ENCODE data around the gene CA5A.
"Not testable (repeated sequence)": the region's sequence is repeated elsewhere in the genome, so short reads cannot be mapped to it uniquely, and the experiment has no call there.

Gene CA5A

GRCh38 chr16:87919681-87919994 lies 16.7 kb downstream of the CA5A start:
- no peak for DNase-seq (ENCODE audit: low read depth in 1 of 2, low spot score in 1 of 2)
- no peak for TF ChIP-seq JUND (IDR thresholded peaks at IDR 0.05; ENCODE audit: low read depth)
- in situ Hi-C loops (cut with HindIII; ENCODE audit: low pct_unique_long_range_greater_than_20kb, low sequenced_read_pairs), result no loop called here

DNA sequence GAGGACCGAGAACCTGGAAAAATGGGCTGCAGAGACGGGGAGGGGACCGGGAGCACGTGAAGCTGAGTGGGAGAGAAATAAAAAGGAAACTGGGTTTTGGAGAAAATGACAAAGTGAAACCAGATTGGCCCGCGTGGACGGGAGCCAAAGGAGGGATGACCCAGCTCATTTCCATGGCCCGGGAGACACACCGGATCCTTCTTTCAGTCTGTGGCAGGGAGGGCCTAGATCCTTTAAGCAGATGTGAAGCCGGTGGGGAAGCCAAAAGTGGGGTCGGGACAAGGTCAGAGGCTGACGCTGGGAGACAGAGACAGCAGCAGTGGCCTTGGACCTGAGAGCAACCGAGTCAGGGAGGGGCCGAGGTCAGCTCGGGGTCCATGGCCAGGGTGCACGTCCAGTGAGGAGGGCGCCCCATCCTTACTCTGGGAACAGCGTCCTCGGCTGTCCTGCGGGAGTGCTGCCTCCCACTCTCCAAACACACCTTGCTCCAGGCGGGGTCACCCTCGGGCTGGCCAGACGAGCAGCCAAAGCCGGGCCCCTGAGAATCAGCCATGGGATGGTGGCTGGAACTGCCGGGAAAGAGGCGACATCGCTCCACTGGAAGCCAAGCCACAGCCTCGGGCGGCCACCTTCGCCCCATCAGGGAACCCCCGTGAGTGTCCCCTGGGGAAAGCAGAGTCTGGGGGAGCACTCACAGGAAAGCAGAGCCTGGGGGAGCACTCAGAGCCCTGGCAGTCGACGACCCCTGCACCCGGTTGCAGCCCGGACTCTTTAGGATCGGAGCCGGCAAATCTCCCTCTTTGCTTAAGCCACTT lies 17.3 kb downstream of the CA5A start:
- no peak for TF ChIP-seq JUND (IDR thresholded peaks at IDR 0.05; ENCODE audit: low read depth)
- in situ Hi-C loops (cut with HindIII; ENCODE audit: low pct_unique_long_range_greater_than_20kb, low sequenced_read_pairs), result no loop called here
- no peak for DNase-seq (ENCODE audit: low read depth in 1 of 2, low spot score in 1 of 2)

DNA sequence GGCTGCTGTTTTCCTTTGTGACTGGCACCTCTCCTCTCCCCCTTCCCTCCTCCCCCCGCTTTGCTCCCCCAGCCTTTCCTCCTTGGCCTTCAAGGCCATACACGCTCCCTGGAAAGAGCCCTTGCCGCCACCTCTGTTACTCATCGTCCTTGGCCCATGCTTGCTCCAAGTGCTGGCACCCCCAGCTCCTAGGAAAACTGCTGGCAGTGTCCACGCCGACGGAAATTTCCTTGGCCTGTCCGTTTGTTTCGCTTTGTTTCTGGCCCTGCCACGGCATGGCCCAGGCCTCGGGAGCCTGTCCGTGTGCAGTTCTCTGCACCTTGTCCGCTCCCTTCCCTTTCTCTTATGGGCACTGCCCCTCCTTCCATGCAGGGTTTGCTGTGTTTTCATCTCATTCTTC lies 18.0 kb downstream of the CA5A start:
- no peak for DNase-seq (ENCODE audit: low read depth in 1 of 2, low spot score in 1 of 2)
- no peak for TF ChIP-seq JUND (IDR thresholded peaks at IDR 0.05; ENCODE audit: low read depth)
- in situ Hi-C loops (cut with HindIII; ENCODE audit: low pct_unique_long_range_greater_than_20kb, low sequenced_read_pairs), result no loop called here

DNA sequence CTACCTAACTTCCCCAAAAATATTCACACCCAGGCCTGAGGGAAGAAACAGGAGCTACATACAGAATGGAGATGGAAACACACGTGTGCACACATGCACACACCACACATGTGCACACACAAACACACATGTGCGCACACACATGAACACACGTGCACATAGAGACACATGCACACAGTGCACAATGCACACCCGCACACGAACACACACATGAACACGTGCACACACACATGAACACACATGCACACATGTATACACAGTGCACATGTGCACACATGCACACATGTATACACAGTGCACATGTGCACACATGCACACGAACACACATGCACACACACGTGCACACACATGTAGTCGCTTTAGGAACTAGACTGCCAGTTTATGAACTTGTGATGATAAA lies 18.8 kb downstream of the CA5A start:
- no peak for TF ChIP-seq JUND (IDR thresholded peaks at IDR 0.05; ENCODE audit: low read depth)
- DNase-seq (ENCODE audit: low read depth in 1 of 2, low spot score in 1 of 2), result no peak
- in situ Hi-C loops (cut with HindIII; ENCODE audit: low pct_unique_long_range_greater_than_20kb, low sequenced_read_pairs), result no loop called here

- in situ Hi-C loops (cut with HindIII; ENCODE audit: low pct_unique_long_range_greater_than_20kb, low sequenced_read_pairs), result no loop called here
- TF ChIP-seq JUND (IDR thresholded peaks at IDR 0.05; ENCODE audit: low read depth), result no peak
- no peak for DNase-seq (ENCODE audit: low read depth in 1 of 2, low spot score in 1 of 2)
Measured at GRCh38 chr16:87914812-87915211, 21.5 kb downstream of the CA5A start.

DNA sequence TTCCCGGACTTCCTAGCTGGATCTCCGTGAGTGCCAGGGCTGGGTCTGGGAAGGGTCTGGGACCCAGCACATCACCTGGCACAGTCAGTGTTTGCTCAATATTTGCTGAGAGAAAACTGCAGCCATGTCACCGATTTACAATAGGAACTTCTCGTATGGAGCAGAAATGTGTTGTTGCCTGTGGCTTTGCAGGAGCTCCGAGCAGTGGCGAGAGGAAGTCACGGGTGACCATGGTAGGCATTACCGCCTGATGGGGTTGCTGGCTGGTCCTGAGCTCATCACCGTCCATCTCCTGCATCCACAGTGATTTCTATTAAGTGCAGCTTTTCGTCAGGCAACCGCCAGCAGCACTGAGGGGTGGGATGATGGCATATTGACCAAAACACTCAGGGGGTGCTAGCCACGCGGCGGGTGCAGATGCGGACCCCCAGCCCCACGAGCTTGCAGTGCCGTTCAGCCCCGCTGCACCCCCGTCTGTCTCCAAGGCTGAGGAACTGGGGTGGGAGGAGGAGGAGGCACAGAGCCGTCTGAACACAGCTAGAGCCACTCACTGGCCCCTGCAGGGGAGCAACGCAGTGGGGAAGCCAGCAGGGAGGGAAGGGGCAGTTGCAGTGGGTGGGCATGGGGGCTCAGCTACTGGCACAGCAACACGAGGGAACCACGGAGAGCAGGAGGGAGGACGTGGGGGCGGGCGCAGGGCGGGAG lies 22.2 kb downstream of the CA5A start:
- in situ Hi-C loops (cut with HindIII; ENCODE audit: low pct_unique_long_range_greater_than_20kb, low sequenced_read_pairs); DNase-seq (ENCODE audit: low read depth in 1 of 2, low spot score in 1 of 2): not testable (repeated sequence)

DNA sequence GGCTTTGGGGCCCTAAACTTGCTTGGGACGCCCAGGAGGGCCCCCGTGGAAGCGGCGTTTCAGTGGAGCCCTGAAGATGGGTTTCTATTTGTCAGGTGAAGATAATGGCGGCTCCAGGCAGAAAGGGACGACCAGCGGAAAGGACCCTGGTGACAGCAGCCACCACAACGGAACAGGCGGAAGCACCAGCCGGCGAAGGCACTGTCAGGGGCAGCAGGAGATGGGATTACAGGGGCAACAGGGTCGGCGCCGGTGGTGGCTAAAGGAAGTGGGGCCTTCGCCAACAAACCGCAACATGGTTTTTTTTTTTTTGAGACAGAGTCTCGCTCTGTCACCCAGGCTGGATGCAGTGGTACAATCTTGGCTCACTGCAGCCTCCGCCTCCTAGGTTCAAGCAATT lies 23.6 kb downstream of the CA5A start:
- in situ Hi-C loops (cut with HindIII; ENCODE audit: low pct_unique_long_range_greater_than_20kb, low sequenced_read_pairs); DNase-seq (ENCODE audit: low read depth in 1 of 2, low spot score in 1 of 2): not testable (repeated sequence)

DNA sequence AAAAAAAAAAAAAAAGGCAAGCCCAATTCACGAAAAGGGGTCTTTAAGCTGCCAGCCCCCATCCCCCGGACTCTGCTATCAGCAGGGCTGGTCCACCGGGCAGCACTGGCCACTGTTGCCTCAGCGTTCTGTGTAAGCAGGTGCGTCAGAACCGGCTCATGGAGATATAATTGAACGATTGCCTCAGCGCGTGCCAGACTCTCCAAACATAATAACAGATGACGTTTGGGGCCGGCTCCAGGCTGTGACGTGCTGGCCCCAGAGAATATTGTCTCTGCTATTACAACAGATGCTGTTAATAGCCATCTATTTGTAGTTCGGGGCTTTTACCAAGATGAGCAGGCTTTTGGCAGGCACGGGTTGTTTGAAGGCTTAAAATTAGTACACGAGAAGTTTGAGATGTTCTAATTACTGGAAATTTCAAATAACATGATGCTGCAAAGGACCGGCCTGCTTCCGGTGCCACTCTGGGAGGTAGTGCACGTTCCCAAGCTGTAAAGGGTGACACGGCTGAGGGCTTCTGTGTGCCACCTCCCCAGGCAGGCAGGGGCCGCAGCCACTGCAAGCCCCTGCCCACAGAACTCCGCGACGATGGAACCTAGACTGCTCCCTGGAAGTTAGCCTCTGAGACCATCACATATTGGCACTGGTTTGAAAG lies 25.1 kb downstream of the CA5A start:
- peak in 1 of 2 experiments; percentile 35 for DNase-seq (ENCODE audit: low read depth in 1 of 2, low spot score in 1 of 2)
- in situ Hi-C loops (cut with HindIII; ENCODE audit: low pct_unique_long_range_greater_than_20kb, low sequenced_read_pairs), result not testable (repeated sequence)

- DNase-seq (ENCODE audit: low read depth in 1 of 2, low spot score in 1 of 2), result peak; percentile 85 to 86
- in situ Hi-C loops (cut with HindIII; ENCODE audit: low pct_unique_long_range_greater_than_20kb, low sequenced_read_pairs), result not testable (repeated sequence)
Measured at GRCh38 chr16:87909203-87909935, 27.0 kb downstream of the CA5A start.

DNA sequence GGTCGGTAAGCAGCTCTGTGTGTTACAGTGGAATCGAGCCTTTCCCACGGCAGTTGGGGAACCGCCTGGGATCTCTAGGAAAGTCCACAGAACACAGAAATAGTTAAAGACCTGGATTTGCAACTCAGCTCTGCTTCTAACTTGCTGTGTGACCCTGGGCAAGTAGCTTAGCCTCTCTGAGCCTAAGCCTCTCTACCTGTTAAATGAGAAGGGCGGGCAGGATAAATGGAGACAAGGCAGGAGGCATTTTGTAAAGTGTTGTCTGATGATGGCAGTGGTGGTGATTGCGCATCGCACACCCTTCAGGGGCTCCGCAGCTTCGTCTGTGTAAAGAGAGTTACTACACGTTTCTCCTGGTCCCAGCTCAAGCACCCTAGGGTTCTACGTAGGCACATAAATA lies 28.2 kb downstream of the CA5A start:
- in situ Hi-C loops (cut with HindIII; ENCODE audit: low pct_unique_long_range_greater_than_20kb, low sequenced_read_pairs); DNase-seq (ENCODE audit: low read depth in 1 of 2, low spot score in 1 of 2): not testable (repeated sequence)

- DNase-seq (ENCODE audit: low read depth in 1 of 2, low spot score in 1 of 2); in situ Hi-C loops (cut with HindIII; ENCODE audit: low pct_unique_long_range_greater_than_20kb, low sequenced_read_pairs): not testable (repeated sequence)
Measured at GRCh38 chr16:87905521-87905920, 30.8 kb downstream of the CA5A start.

DNA sequence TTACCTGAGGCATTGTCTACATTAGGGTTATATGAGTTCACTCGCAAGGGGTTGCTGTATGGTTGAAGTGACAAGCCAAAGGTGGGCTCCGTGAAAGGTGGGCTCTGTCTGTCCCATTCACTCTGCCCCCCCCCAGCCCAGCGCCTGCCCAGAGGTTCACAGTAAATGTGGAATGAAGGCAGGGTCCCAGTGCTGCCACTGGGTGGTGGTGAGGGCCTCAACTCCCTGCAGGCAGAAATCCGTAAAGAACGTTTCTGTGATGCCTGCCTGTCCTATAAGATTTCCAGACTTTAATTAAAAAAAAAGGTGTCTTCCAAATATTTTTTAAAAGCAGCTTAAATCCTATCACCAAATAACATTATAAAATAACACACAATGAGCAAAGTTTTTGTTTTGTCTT lies 31.4 kb downstream of the CA5A start:
- DNase-seq (ENCODE audit: low read depth in 1 of 2, low spot score in 1 of 2); in situ Hi-C loops (cut with HindIII; ENCODE audit: low pct_unique_long_range_greater_than_20kb, low sequenced_read_pairs): not testable (repeated sequence)

DNA sequence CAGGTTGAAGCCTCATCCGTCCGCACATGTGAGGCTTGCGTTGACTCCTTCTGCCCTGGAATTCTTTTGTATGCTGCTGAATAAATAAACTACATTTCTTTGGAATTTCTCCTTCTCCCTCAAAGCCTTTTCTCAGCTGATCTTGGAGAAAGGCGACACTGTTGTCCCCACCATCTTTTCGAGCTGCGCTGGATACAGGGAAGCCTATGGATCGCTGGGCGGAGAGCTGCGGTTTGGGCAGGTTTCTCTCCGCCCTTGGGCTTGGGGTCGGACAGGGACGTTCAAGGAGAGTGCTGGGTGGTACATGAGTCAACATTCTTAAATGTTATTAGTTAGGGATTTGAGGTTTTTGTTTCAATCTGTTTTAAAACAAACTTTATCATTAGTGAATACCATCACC lies 35.8 kb downstream of the CA5A start:
- in situ Hi-C loops (cut with HindIII; ENCODE audit: low pct_unique_long_range_greater_than_20kb, low sequenced_read_pairs); DNase-seq (ENCODE audit: low read depth in 1 of 2, low spot score in 1 of 2): not testable (repeated sequence)
